Hematopoietic multipotent progenitor cell treated with erythropoietin and hydrocortisone succinate and interleukin-3 and kit ligand, for 17 days (in vitro differentiated cells): ENCODE measurements around the gene JAKMIP2.
A peak's percentile ranks its signal among the peaks of the same experiment; 100 is the strongest.
"Not testable (repeated sequence)": the region's sequence is repeated elsewhere in the genome, so short reads cannot be mapped to it uniquely, and the experiment has no call there.

Source experiments
- DNase-seq: peaks from one replicate; pipeline ENCODE4 v3.0.0-alpha.2; 2015; ENCODE audit warnings: low spot score

The JAKMIP2 gene

DNA sequence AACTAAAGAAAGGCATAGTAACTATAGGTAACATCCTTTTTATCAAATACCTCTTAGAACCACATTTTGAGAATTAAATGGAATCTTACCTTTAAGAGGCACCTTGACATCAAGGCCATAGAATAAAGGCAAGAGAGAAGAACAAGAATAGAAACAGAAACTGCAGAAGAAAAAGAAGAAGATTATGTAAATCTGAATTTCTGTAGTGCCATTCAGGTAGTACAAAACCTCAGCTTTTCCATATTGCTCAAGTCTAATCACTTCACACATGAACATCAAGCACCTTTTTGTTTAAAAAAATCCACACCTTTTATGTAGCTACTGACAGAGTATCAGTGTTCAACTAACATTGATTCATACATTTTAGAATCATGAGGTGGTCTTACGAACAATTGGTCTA lies 180.9 kb downstream of the JAKMIP2 start:
- no peak for DNase-seq

DNA sequence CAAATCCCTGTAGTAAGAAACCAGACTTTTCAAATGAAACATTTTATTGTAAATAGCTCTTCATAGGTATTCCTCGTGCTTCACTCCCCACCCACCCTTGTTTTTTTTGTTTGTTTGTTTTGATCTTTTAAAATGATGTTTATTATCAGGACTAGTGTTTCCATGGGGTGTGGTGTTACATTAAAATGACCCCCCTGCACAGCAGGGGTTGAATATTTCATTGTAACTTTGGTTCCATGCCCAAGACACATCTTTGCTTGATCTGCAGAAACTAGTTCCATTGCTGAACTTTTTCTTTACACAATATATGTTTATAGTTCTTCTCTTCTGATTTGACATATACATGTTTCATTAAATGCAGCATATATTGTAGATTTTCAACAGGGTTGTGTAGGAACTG lies 191.4 kb downstream of the JAKMIP2 start:
- no peak for DNase-seq

DNA sequence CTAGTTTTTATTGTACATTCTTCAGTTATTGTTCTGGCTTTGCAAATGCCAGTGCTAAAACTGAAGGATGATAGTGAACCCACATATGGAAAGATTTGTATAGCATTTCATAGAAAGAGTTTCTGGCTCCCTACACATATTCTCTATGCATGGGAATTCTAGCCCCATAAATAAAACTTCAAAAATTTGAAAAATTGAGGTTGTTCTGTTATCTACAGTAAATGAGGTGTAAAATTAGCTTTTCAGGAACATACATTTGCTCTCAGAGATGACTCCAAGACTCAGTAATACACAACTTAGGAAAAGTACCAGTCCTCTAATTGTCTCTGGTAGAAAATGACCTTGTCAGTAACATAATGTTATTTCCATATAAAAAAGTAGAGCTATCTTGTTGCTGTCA lies 192.4 kb downstream of the JAKMIP2 start:
- DNase-seq, result no peak

DNA sequence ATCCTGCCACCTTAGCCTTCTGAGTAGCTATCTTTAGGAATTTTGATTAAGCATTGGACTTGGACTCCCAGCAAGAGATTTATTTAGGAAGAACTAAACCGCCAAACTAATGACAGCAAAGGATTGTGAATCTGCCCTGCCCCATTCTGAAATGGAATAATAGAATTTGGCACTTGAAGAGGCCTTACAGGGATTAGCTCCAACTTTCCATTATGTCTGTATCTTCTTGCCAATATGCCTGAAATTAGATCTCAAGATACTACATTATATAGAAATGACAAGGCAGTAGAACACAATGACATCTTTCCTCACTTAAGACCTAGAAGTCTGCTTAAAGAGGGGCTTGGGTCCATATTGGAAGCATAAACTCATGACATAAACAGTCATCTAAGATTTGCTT lies 195.7 kb downstream of the JAKMIP2 start:
- no peak for DNase-seq

DNA sequence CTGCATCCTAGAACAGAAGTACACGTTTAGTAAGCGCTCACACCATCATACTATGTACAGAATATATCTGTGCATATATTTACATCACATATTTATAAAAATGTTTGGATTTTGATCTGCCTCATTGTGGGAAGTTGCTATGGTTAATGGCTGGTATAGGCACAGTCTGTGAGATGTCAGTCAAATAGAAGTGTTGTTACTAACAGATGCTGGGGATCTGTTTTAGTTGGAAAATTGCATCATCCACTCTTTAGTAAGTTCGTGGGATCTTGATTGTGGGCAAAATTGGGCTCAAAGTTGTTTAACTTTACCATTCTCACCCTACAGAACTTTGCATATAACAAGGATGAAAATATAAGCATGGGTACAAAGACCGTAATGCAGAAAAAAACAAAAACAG lies 196.3 kb downstream of the JAKMIP2 start:
- no peak for DNase-seq

DNA sequence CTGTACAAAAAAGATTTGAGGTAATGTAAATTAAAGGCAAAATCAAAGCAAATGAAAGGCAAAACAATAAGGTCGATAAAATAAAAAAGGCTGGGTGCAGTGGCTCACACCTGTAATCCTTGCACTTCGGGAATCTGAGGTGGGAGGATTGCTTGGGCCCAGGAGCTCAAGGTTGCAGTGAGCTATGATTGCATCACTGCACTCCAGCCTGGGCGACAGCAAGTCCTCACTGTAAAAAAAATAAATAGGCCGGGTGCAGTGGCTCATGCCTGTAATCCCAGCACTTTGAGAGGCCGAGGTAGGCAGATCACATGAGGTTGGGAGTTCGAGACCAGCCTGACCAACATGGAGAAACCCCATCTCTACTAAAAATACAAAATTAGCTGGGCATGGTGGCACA lies 200.3 kb downstream of the JAKMIP2 start:
- DNase-seq, result not testable (repeated sequence)

DNA sequence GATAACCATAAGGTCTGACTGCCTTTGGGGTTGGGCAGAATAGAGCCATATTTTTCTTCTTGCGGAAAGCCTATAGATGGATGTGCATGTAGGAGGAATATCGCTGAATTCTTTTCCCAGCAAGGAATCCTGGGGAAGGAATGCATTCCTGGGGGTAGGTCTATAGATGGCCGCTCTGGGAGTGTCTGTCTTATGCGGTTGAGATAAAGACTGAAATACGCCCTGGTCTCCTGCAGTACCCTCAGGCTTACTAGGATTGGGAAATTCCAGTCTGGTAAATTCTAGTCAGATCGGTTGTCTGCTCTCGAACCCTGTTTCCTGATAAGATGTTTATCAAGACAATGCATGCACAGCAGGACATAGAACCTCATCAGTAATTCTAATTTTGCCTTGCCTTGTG lies 202.1 kb downstream of the JAKMIP2 start:
- not testable (repeated sequence) for DNase-seq

DNA sequence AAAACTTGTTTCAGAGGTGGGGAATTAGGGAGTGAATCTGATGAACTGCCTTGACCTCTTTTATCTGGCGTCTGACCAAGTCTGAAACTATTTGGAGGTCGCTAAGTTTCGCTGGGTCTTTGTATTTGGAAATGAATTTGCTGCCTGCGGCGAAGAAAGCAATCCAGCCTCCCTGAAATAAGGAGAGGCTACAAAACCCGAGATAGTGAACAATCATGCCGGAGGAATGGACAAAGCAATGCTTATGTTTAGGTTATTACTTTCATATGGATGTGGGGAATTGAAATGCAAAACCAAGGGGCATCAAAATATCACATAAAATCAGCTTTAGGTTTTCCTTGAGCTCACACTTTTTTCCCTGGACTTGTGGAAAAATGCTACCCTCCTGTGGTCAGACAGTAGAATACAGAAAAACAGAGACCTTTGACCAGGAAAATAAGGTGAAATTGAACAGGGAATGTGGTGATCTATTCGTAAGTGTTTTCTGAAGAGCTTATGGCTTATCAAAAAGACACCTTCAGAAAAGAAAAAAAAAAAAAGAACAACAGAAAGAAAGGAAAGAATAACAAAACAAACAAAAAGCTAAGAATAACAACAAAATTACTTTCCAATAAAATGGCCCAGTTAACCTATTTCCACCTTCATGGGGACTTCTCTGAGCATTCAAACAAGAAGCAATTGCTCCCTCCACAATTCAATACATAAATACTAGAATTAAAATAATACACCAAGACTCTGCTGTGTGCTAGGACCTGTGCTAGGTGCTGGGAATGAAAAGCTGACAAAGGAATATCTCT lies 204.1 kb downstream of the JAKMIP2 start:
- no peak for DNase-seq

DNA sequence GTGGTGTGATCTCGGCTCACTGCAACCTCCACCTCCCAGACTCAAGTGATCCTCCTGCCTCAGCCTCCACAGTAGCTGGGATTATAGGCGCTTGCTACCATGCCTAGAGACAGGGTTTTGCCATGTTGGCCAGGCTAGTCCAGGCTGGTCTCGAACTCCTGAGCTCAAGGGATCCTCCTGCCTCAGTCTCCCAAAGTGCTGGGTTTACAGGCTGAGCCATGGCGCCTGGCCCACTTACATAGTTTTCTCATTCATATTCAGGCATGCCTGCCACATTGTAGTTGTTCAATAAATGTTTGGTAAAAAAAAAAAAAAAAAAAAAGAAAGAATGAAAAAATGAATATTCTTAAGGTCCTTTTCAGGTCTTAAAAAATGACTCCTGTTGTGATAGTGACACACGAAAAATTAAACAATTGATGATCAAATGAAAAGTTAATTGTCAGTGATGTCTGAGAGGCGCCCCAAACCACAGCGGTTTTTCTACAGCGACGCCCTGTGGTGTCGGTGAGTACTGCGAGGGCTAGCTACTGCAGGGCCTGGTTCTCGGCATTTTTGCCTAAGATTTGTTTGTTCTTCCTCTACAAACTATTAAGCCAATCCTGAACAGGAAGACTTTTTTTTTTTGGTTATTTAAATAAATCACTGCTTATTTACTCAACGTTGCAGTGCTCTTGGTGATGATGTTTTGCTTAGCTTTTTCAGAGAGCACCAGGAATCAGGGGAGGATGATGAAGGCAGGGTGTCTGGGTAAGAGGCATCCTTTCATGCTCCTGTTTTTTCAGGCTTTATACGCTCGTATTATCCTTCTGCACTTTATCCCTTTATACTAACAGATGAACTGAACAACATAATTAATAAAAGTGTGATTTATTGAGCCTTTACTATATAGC lies 205.6 kb downstream of the JAKMIP2 start:
- peak; percentile 9 for DNase-seq

DNA sequence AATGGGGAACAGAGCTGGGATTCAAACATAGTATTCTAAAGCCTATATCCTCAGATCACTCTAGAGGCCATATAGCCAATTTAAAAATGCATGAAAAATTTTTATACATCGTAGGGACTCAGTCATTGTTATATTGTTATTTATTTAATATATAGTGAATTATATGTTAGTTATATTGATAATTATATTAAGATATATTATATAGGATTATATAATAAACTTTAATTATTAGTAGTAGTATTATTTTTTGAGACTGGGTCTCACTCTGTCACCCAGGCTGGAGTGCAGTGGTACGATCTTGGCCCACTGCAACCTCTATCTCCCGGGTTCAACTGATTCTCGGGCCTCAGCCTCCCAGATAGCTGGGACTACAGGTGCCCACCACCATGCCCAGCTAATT lies 206.9 kb downstream of the JAKMIP2 start:
- DNase-seq, result no peak

DNA sequence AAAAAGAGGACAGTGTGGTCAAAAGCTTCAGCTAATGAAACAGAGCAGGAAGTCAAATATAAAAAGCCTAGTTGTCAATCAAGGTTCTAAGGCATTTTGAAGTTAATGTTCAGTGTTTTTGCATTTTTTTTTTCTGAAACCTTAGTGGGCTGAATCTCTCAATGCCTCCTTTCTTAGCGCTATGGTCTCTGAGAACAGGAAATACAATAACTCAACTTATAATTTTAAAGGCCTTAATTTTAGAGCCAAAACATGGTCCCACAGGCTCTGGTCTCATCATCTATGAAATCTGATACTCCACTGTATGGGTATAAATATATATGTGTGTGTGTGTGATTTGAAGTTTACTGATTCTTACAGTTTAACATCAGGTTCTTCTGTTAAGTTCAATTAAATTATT lies 209.3 kb downstream of the JAKMIP2 start:
- DNase-seq, result no peak

DNA sequence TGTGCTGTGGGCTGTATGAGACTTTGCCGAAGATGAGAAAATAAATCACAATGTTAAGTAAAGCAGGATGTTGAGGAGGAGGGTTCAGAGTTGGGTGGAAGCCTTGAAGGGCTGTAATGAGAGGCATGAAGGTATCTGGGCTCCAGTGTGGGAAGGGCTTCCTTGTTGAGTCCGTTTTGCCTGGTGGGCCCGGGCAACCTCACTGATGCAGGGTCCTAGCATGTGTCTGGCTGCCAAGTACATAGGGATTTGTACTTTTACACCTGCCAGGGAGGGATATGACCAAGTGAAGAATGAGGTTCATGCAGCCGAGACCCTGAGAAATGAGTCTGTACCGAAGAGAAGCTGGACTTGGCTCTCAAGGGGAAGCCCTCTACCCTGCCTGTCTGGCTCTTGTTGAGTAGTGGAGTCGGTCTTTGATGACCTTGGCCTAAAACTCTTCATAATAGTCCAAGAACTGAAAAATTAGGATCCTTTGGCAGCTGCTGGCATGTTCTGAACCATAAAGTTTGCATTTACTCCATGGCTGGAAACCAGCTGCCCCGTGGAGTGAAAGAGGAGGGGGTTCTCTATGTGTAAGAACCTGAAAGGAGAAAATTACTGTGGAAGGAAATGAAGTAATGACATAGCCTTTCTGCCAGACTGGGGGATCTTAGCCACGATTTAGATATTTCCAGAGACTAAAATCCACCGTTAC lies 213.7 kb downstream of the JAKMIP2 start:
- no peak for DNase-seq

DNA sequence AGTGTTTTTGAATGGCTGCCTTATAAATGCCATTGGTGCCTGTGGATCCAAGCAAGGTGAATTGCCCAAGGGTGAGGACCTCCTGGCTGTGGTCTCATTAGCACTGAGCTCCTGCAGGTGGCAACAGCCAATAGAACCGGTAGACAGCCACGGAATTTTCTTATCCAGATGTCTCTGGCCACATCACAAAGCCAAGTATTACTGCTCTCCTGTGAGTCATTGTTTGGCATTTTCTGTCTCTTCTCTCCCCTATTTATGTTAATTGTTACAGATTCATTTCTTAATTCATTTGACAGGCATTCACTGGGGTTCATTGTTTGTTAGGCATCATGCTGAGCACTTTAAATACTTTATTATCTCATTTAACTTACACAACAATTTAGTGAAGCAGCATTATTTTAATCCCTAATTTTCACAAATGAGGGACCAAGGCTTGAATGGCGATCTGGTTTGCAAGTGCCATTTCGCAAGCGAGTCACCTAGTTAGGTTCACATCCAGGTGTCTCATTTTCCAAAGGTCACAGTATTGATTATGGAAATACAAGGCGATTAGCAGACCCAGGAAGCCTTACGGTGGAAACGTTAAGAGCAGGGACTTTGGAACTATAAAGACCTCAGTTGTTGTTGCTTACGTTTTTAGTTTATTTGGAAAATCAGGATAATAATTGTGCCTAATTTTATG lies 214.5 kb downstream of the JAKMIP2 start:
- DNase-seq, result no peak

DNA sequence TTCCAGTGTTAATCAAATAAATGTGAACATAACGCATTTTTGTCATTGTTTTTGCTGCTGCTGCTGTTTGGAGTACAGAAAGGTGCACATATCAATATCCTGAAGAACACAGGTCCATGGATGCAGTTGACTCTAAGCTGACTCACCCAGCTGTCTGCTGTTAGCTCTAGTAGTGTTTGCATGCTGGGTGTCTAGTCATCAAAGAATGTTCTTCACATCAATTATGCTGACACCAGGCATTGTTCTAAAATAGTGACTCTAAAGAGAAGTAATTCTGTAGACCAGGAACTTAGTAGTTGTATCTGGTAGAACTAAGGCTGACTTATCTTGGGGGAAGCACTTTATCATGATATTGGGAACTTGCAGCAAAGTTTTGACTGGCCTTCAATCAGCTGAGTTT lies 217.0 kb downstream of the JAKMIP2 start:
- no peak for DNase-seq

DNA sequence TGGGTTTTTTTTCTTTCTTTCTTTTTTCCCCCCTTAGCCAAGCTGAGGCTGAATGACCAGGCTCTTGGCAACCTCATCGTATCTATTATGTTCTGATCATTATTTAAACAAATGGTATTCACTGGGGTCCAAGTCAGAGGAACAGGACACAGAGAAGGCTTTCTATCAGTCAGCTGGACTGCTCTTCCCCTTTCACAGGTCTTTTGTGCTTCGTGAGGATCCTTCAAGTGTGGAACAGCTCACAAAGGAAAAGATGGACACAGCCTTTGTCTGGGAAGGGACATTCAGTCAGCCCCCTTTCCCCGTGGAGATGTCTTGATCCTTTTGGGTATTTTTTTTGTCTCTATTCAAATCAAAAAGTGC lies 218.4 kb downstream of the JAKMIP2 start:
- no peak for DNase-seq

DNA sequence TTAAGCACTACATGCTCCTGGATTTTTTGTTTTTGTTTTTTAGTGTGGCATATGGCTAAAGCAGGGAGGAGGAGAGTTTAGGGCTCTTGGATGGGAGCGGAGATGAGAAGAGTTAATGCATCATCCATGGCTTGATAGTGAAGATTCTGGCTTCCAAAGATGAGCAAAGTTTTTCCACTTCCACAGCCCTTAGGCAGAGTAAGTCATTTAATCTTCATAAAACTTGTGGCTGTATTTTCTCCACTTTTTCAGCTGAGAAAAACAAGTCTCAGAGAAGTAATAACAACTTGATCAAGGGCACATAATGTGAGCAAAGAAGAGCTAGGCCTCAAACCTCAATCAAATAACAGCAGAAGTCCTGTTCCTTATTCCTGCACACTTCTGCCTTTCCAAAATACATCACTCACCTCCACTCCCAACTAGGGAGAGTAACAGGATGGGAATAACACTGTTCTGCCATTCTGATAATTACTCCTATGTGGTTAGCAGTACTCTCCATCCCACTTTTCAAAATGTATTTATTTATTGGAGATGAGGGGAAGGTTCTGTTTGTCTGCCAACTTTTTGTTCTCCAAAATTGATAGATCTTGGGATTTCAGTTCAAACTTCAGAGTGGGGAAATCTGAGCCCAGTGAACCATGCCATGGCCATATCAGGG lies 218.9 kb downstream of the JAKMIP2 start:
- DNase-seq, result no peak

DNA sequence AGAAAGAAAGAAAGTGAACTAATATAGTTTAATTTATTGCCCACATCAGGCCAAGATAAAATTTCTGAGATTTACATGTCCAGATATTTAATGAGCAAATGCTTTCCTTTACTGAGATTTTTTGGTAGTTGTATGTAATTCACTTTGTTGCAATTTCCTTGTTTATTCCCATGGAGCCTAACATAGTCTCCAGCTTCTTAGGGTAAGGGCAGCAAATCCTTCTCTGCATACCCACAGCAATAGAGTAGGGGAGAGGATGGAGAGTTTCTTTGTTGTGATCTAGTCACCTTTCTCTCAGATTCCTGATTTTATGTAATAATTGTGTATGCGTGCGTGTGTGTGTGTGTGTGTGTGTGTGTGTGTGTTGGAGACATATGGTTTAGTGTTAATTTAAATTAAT lies 221.1 kb downstream of the JAKMIP2 start:
- no peak for DNase-seq

DNA sequence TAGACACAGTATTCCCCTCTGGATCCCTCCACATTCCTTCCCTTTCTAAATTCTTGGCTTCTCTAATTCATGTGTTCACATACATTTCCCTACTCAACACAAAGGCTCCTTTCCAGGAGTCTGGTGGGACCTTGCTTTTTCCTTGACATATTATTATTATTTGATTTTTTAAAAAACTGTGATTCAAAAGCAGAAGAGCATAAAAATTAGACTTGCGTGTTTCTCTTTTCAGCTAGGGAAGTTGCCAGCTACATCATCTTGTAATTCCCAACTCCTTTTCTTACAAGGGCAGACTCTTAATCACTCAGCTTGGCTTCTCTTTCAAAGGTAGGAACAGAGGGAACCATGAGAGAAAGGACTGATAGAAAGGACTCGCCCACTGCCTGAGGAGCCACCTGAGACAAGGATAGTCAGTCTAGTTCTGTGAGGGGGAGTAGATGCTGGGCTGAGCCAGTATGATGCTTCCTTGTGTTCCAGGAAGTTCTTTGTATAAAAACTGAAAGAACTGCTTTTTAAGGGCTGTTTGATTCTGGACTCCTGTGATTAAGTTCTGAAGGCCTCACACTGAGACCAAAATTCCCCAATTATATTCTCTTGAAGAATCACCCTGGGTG lies 221.7 kb downstream of the JAKMIP2 start:
- no peak for DNase-seq

DNA sequence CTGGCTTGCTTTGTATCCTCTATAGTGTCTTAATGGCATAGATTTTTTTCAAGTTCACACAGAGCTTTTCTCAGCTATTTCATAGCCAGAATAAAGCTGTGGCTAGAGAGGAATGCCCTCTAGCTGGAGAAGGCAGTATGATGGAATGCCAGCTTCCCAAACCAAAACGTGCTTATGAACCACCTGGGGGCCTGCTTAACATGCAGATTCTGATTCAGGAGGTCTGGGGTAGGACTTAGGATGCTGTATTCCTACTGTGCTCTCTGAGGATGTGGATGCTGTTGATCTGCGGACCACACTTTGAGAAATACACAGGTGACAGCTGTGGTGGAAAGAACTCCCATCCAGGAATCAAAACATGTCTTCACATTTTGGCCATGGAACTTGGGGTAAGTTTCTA lies 222.8 kb downstream of the JAKMIP2 start:
- DNase-seq, result no peak

DNA sequence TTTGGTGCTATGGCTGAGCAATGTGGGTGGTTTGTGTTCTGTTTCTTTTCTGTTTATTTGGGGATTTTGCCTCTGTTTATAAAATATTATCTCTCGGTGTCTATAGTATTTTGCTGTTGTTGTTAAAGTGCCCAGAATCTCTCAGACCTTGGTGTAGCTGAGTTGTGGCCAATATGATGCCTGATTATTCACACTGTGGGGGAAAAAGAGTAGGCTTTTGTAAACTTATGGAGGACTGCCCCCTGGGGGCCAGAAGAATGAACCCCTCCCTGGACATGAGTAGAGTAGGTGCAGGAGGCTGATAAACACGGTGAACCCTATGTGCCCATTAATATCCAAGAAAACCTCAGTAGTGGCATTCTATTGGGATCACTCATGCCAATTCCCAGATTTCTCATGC lies 223.7 kb downstream of the JAKMIP2 start:
- no peak for DNase-seq
